ENCODE data around the gene FNIP2. TPM values are rescaled to one million over a fixed set of nuclear protein-coding genes. Genes with fewer than 3 reads are reported as not detected.
"Not testable (repeated sequence)": the region's sequence is repeated elsewhere in the genome, so short reads cannot be mapped to it uniquely, and the experiment has no call there.

FNIP2 gene
- total RNA-seq, 2 donors from 2014 or later = 8.6 to 11.5 TPM

DNA sequence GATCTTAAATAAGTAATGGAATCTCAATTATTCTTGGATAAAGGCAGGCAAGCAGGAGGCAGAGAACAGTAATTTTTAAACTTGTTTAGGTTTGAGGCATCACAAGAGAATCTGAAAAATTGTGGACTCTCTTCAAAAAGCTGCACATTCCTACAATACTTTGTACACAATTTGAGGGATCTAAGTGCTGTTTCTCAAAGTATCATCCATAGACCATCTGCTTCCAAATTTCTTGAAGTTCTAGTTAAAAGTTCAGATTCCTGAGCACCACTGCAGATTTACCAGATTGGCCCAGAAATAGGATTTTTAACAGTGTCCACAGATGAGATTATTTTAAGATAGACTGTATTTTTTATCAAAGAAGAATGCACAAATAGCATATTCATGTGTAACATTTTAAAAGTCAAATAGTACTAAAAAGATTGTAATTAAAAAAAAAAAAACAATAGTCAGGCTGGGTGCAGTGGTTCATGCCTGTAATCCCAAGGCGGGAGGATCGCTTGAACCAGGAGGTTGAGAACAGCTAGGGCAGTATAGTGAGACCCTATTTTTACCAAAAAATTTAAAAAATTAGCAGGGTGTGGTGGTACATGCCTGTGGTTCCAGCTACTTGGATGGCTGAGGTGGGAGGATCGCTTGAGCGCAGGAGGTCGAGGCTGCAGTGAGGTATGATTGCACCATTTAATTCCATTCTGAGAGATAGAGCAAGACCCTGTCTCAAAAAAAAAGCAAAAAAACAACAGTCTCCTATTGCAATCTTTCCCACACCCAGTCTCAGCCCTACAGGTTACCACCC, 14.2 kb upstream of the FNIP2 start:
- no peak overlapping the region for H3K9ac ChIP-seq (ENCODE audit: extremely low read depth, low read length, poor library complexity, severe bottlenecking)
- DNase-seq = no peak
- no peaks in the 10 kb centered on the region for H3K36me3 ChIP-seq (ENCODE audit: control insufficient read depth, insufficient read depth, low read length)
- H3K9me3 ChIP-seq (ENCODE audit: control insufficient read depth, low read length) = peaks cover 10% of the 10 kb centered on the region
- no peak overlapping the region for H3K4me3 Mint-ChIP-seq
- H3K4me3 ChIP-seq (ENCODE audit: low read length) = no peak overlapping the region
- H3K9me3 Mint-ChIP-seq = peaks cover 23% of the 10 kb centered on the region
- peaks cover 2% of the 10 kb centered on the region for H3K27me3 Mint-ChIP-seq (ENCODE audit: insufficient read depth)
- H3K4me1 Mint-ChIP-seq = no peaks in the 10 kb centered on the region
- no peak overlapping the region for H3K27ac Mint-ChIP-seq
- no peak for TF ChIP-seq CTCF (conservative IDR thresholded peaks at IDR 0.05)
- no peak overlapping the region for H3K27ac ChIP-seq (ENCODE audit: low read depth, low read length)
- no peaks in the 10 kb centered on the region for H3K27me3 ChIP-seq (ENCODE audit: control insufficient read depth, insufficient read depth, low read length, poor library complexity, severe bottlenecking)
- H3K36me3 Mint-ChIP-seq (ENCODE audit: low read depth) = peaks cover 3% of the 10 kb centered on the region
- H3K4me1 ChIP-seq (ENCODE audit: control insufficient read depth, insufficient read depth, low read length) = no peaks in the 10 kb centered on the region
- WGBS, 2 experiments (ENCODE audit: insufficient coverage in 1 of 2, insufficient read length in 1 of 2) = 96 to 100% methylated on average over 4 to 5 of the region's 5 CpGs

- not testable (repeated sequence) for H3K27me3 ChIP-seq (ENCODE audit: control insufficient read depth, insufficient read depth, low read length, poor library complexity, severe bottlenecking); DNase-seq; H3K4me3 Mint-ChIP-seq; H3K27ac Mint-ChIP-seq; H3K36me3 Mint-ChIP-seq (ENCODE audit: low read depth); H3K9ac ChIP-seq (ENCODE audit: extremely low read depth, low read length, poor library complexity, severe bottlenecking); H3K27me3 Mint-ChIP-seq (ENCODE audit: insufficient read depth); H3K4me1 Mint-ChIP-seq; H3K36me3 ChIP-seq (ENCODE audit: control insufficient read depth, insufficient read depth, low read length); H3K27ac ChIP-seq (ENCODE audit: low read depth, low read length); H3K4me1 ChIP-seq (ENCODE audit: control insufficient read depth, insufficient read depth, low read length); H3K4me3 ChIP-seq (ENCODE audit: low read length)
- peaks cover 26% of the 10 kb centered on the region for H3K9me3 Mint-ChIP-seq
- 95% methylated on average over 7 of the region's 7 CpGs for WGBS, 2 experiments (ENCODE audit: insufficient coverage in 1 of 2, insufficient read length in 1 of 2)
- H3K9me3 ChIP-seq (ENCODE audit: control insufficient read depth, low read length) = peaks cover 10% of the 10 kb centered on the region
These were observed 13.0 kb upstream of the FNIP2 start for GRCh38 chr4:158755819-158756218.

GRCh38 chr4:158756588-158756987, 12.2 kb upstream of the FNIP2 start:
- no peak overlapping the region for H3K27ac ChIP-seq (ENCODE audit: low read depth, low read length)
- H3K4me3 ChIP-seq (ENCODE audit: low read length) = no peak overlapping the region
- no peaks in the 10 kb centered on the region for H3K4me1 ChIP-seq (ENCODE audit: control insufficient read depth, insufficient read depth, low read length)
- Mint-ChIP-seq H3K27me3 (ENCODE audit: insufficient read depth) (peaks cover 2% of the 10 kb centered on the region), H3K9me3 (peaks cover 26% of the 10 kb centered on the region), H3K4me1 (no peaks in the 10 kb centered on the region), H3K36me3 (ENCODE audit: low read depth) (peaks cover 3% of the 10 kb centered on the region), H3K27ac (no peak overlapping the region), H3K4me3 (no peak overlapping the region)
- peaks cover 10% of the 10 kb centered on the region for H3K9me3 ChIP-seq (ENCODE audit: control insufficient read depth, low read length)
- no peaks in the 10 kb centered on the region for H3K36me3 ChIP-seq (ENCODE audit: control insufficient read depth, insufficient read depth, low read length)
- no peak for TF ChIP-seq CTCF (conservative IDR thresholded peaks at IDR 0.05)
- DNase-seq = no peak
- H3K9ac ChIP-seq (ENCODE audit: extremely low read depth, low read length, poor library complexity, severe bottlenecking) = no peak overlapping the region
- no peaks in the 10 kb centered on the region for H3K27me3 ChIP-seq (ENCODE audit: control insufficient read depth, insufficient read depth, low read length, poor library complexity, severe bottlenecking)

DNA sequence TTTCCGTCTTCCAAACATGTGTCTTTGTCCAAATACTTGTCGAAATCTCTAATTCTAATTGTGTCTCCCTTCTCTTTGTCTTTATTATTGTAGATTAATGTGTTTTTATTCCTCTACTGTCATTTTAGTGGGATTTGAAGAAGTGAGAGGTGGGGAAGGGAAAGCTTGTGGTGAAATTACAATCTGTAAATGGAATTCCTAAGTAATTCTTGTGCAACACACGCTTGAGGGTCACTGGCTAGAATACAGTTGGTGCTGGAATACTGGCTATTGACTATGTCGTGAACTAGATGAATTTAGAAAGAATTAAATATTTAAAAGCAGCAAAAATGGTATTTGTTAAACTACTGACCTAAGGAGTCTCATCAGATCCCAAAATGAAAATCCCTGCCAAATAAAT, 10.7 kb upstream of the FNIP2 start:
- 92 to 100% methylated on average over 2 to 4 of the region's 4 CpGs for WGBS, 2 experiments (ENCODE audit: insufficient coverage in 1 of 2, insufficient read length in 1 of 2)
- Histone ChIP-seq H3K36me3 (ENCODE audit: control insufficient read depth, insufficient read depth, low read length) (no peaks in the 10 kb centered on the region), H3K27ac (ENCODE audit: low read depth, low read length) (no peak overlapping the region), H3K27me3 (ENCODE audit: control insufficient read depth, insufficient read depth, low read length, poor library complexity, severe bottlenecking) (no peaks in the 10 kb centered on the region), H3K9ac (ENCODE audit: extremely low read depth, low read length, poor library complexity, severe bottlenecking) (no peak overlapping the region), H3K4me3 (ENCODE audit: low read length) (no peak overlapping the region), H3K9me3 (ENCODE audit: control insufficient read depth, low read length) (peaks cover 10% of the 10 kb centered on the region), H3K4me1 (ENCODE audit: control insufficient read depth, insufficient read depth, low read length) (no peaks in the 10 kb centered on the region)
- Mint-ChIP-seq H3K4me3 (no peak overlapping the region), H3K9me3 (peaks cover 26% of the 10 kb centered on the region), H3K4me1 (no peaks in the 10 kb centered on the region), H3K27me3 (ENCODE audit: insufficient read depth) (peaks cover 2% of the 10 kb centered on the region), H3K36me3 (ENCODE audit: low read depth) (peaks cover 3% of the 10 kb centered on the region), H3K27ac (no peak overlapping the region)
- no peak for TF ChIP-seq CTCF (conservative IDR thresholded peaks at IDR 0.05)
- no peak for DNase-seq

Data from endodermal cell (in vitro differentiated cells).